ENCODE measurements around the gene DENND4B.
A peak's percentile ranks its signal among the peaks of the same experiment; 100 is the strongest.

Gene DENND4B

GRCh38 chr1:153970346-153970745 is 23.8 kb upstream of the DENND4B start:
- no peak for DNase-seq (ENCODE audit: low read depth)

- DNase-seq (ENCODE audit: low read depth): no peak
Measured at GRCh38 chr1:153968972-153969371, 22.5 kb upstream of the DENND4B start.

GRCh38 chr1:153968408-153968807 is 21.9 kb upstream of the DENND4B start:
- no peak for DNase-seq (ENCODE audit: low read depth)

GRCh38 chr1:153968000-153968363 is 21.5 kb upstream of the DENND4B start:
- no peak for DNase-seq (ENCODE audit: low read depth)

- DNase-seq (ENCODE audit: low read depth): peak; percentile 98
Measured at GRCh38 chr1:153967107-153967999, 20.8 kb upstream of the DENND4B start, which contains the start of gene CREB3L4. Gene CREB3L4, plus strand, starts transcription at chr1:153967902. Its CDS starts 624 bp downstream, at chr1:153968526.

- DNase-seq (ENCODE audit: low read depth): no peak
Measured at GRCh38 chr1:153963850-153964331, 17.4 kb upstream of the DENND4B start.

- DNase-seq (ENCODE audit: low read depth): peak; percentile 94
Measured at GRCh38 chr1:153963030-153963849, 16.7 kb upstream of the DENND4B start, which contains the start of gene SLC39A1. Gene SLC39A1, minus strand, starts transcription at chr1:153963537. Its CDS starts 822 bp downstream, at chr1:153962715.

- no peak for DNase-seq (ENCODE audit: low read depth)
Measured at GRCh38 chr1:153962088-153963029, 15.8 kb upstream of the DENND4B start.

- no peak for DNase-seq (ENCODE audit: low read depth)
Measured at GRCh38 chr1:153961421-153961820, 14.9 kb upstream of the DENND4B start.

GRCh38 chr1:153960206-153960605 is 13.7 kb upstream of the DENND4B start:
- DNase-seq (ENCODE audit: low read depth): no peak

- DNase-seq (ENCODE audit: low read depth): no peak
Measured at GRCh38 chr1:153959454-153959853, 12.9 kb upstream of the DENND4B start.

- DNase-seq (ENCODE audit: low read depth): no peak
Measured at GRCh38 chr1:153958961-153959260, 12.4 kb upstream of the DENND4B start.

- peak; percentile 97 for DNase-seq (ENCODE audit: low read depth)
Measured at GRCh38 chr1:153958111-153958960, 11.8 kb upstream of the DENND4B start, which contains the start of gene CRTC2. Gene CRTC2, minus strand, starts transcription at chr1:153958612. Its CDS starts 115 bp downstream, at chr1:153958497.

- DNase-seq (ENCODE audit: low read depth): no peak
Measured at GRCh38 chr1:153957744-153958110, 11.2 kb upstream of the DENND4B start.

GRCh38 chr1:153956997-153957715 is 10.6 kb upstream of the DENND4B start:
- no peak for DNase-seq (ENCODE audit: low read depth)

- DNase-seq (ENCODE audit: low read depth): no peak
Measured at GRCh38 chr1:153954826-153955225, 8.3 kb upstream of the DENND4B start.

GRCh38 chr1:153953859-153954365 is 7.4 kb upstream of the DENND4B start:
- no peak for DNase-seq (ENCODE audit: low read depth)

- no peak for DNase-seq (ENCODE audit: low read depth)
Measured at GRCh38 chr1:153951801-153952200, 5.3 kb upstream of the DENND4B start.

GRCh38 chr1:153951183-153951582 is 4.7 kb upstream of the DENND4B start:
- DNase-seq (ENCODE audit: low read depth): no peak
